ENCODE results near the gene C3orf62.

DNA sequence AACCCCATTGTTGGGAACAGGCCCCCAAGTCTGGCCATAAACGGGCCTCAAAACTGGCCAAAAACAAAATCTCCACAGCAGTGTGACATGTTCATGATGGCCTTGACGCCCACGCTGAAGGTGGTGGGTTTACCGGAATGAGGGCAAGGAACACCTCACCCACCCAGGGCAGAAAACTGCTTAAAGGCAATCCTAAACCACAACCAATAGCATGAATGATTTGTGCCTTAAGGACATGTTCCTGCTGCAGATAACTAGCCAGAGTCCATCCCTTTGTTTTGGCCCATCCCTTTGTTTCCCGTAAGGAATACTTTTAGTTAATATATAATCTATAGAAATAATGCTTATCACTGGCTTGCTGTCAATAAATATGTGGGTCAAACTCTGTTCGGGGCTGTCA is 57.9 kb downstream of the C3orf62 start:
- TF ChIP-seq, protein P1, sequence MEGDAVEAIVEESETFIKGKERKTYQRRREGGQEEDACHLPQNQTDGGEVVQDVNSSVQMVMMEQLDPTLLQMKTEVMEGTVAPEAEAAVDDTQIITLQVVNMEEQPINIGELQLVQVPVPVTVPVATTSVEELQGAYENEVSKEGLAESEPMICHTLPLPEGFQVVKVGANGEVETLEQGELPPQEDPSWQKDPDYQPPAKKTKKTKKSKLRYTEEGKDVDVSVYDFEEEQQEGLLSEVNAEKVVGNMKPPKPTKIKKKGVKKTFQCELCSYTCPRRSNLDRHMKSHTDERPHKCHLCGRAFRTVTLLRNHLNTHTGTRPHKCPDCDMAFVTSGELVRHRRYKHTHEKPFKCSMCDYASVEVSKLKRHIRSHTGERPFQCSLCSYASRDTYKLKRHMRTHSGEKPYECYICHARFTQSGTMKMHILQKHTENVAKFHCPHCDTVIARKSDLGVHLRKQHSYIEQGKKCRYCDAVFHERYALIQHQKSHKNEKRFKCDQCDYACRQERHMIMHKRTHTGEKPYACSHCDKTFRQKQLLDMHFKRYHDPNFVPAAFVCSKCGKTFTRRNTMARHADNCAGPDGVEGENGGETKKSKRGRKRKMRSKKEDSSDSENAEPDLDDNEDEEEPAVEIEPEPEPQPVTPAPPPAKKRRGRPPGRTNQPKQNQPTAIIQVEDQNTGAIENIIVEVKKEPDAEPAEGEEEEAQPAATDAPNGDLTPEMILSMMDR (IDR thresholded peaks at IDR 0.05; ENCODE audit: low read depth, low read length), result no peak
- no peak for TF ChIP-seq EZH2phosphoT487 (IDR thresholded peaks at IDR 0.05; ENCODE audit: low read depth)

All from OCI-LY3 (cell line).